ENCODE measurements around the gene FBN1. TPM values are rescaled to one million over a fixed set of nuclear protein-coding genes. Genes with fewer than 3 reads are reported as not detected.

Gene FBN1
- total and polyA plus RNA-seq, 2 experiments from 2014 or later, result 1.9 to 3.8 TPM

- H3K36me3 Mint-ChIP-seq (ENCODE audit: low read depth), result no peaks in the 10 kb centered on the region
- H3K4me2 ChIP-seq, result no peak overlapping the region
- no peak for DNase-seq (ENCODE audit: low spot score)
- H3K4me3 ChIP-seq, result no peak overlapping the region
- H3K4me1 Mint-ChIP-seq, result peaks cover 12% of the 10 kb centered on the region
- H3K9me3 Mint-ChIP-seq, result no peaks in the 10 kb centered on the region
- peaks cover 3% of the 10 kb centered on the region; the same call in 1 of the 2 replicates for H3K9me2 ChIP-seq (ENCODE audit: insufficient read depth)
- no peaks in the 10 kb centered on the region; the same call in 1 of the 2 replicates for H3K36me3 ChIP-seq (ENCODE audit: insufficient read depth)
- no peaks in the 10 kb centered on the region for H3F3A ChIP-seq (replicated peaks; ENCODE audit: low read depth)
- no peak overlapping the region for H3K27ac Mint-ChIP-seq
- H3K4me1 ChIP-seq (ENCODE audit: insufficient read depth), result peaks cover 10% of the 10 kb centered on the region
- no peaks in the 10 kb centered on the region for H4K20me1 ChIP-seq (replicated peaks; ENCODE audit: insufficient read depth)
- no peaks in the 10 kb centered on the region for H3K79me2 ChIP-seq (replicated peaks; ENCODE audit: insufficient read depth)
- H3K4me3 Mint-ChIP-seq, result no peak overlapping the region
- no peak overlapping the region for H2AFZ ChIP-seq
- no peaks in the 10 kb centered on the region for H3K27me3 ChIP-seq (ENCODE audit: insufficient read depth)
- H3K27me3 Mint-ChIP-seq (ENCODE audit: insufficient read depth, low read depth, poor library complexity), result no peaks in the 10 kb centered on the region
- ATAC-seq, result no peak
- no peak overlapping the region for H3K27ac ChIP-seq (ENCODE audit: low read depth)
- no peak for TF ChIP-seq ETS1 (IDR thresholded peaks at IDR 0.05)
- TF ChIP-seq POLR2AphosphoS5 (IDR thresholded peaks at IDR 0.05; ENCODE audit: low read depth), result no peak
- TF ChIP-seq NANOG (IDR thresholded peaks at IDR 0.05; ENCODE audit: borderline replicate concordance), result no peak
- TF ChIP-seq ZNF331 (CRISPR knock-in tag; IDR thresholded peaks at IDR 0.05; ENCODE audit: low read depth), result no peak
- TF ChIP-seq CREB1 (CRISPR knock-in tag; IDR thresholded peaks at IDR 0.05; ENCODE audit: low read depth), result no peak
- no peak for TF ChIP-seq EZH2 (IDR thresholded peaks at IDR 0.05; ENCODE audit: low read depth, unreplicated experiment)
- no peak for TF ChIP-seq EZH2phosphoT487 (IDR thresholded peaks at IDR 0.05; ENCODE audit: unreplicated experiment)
- TF ChIP-seq, protein P1, sequence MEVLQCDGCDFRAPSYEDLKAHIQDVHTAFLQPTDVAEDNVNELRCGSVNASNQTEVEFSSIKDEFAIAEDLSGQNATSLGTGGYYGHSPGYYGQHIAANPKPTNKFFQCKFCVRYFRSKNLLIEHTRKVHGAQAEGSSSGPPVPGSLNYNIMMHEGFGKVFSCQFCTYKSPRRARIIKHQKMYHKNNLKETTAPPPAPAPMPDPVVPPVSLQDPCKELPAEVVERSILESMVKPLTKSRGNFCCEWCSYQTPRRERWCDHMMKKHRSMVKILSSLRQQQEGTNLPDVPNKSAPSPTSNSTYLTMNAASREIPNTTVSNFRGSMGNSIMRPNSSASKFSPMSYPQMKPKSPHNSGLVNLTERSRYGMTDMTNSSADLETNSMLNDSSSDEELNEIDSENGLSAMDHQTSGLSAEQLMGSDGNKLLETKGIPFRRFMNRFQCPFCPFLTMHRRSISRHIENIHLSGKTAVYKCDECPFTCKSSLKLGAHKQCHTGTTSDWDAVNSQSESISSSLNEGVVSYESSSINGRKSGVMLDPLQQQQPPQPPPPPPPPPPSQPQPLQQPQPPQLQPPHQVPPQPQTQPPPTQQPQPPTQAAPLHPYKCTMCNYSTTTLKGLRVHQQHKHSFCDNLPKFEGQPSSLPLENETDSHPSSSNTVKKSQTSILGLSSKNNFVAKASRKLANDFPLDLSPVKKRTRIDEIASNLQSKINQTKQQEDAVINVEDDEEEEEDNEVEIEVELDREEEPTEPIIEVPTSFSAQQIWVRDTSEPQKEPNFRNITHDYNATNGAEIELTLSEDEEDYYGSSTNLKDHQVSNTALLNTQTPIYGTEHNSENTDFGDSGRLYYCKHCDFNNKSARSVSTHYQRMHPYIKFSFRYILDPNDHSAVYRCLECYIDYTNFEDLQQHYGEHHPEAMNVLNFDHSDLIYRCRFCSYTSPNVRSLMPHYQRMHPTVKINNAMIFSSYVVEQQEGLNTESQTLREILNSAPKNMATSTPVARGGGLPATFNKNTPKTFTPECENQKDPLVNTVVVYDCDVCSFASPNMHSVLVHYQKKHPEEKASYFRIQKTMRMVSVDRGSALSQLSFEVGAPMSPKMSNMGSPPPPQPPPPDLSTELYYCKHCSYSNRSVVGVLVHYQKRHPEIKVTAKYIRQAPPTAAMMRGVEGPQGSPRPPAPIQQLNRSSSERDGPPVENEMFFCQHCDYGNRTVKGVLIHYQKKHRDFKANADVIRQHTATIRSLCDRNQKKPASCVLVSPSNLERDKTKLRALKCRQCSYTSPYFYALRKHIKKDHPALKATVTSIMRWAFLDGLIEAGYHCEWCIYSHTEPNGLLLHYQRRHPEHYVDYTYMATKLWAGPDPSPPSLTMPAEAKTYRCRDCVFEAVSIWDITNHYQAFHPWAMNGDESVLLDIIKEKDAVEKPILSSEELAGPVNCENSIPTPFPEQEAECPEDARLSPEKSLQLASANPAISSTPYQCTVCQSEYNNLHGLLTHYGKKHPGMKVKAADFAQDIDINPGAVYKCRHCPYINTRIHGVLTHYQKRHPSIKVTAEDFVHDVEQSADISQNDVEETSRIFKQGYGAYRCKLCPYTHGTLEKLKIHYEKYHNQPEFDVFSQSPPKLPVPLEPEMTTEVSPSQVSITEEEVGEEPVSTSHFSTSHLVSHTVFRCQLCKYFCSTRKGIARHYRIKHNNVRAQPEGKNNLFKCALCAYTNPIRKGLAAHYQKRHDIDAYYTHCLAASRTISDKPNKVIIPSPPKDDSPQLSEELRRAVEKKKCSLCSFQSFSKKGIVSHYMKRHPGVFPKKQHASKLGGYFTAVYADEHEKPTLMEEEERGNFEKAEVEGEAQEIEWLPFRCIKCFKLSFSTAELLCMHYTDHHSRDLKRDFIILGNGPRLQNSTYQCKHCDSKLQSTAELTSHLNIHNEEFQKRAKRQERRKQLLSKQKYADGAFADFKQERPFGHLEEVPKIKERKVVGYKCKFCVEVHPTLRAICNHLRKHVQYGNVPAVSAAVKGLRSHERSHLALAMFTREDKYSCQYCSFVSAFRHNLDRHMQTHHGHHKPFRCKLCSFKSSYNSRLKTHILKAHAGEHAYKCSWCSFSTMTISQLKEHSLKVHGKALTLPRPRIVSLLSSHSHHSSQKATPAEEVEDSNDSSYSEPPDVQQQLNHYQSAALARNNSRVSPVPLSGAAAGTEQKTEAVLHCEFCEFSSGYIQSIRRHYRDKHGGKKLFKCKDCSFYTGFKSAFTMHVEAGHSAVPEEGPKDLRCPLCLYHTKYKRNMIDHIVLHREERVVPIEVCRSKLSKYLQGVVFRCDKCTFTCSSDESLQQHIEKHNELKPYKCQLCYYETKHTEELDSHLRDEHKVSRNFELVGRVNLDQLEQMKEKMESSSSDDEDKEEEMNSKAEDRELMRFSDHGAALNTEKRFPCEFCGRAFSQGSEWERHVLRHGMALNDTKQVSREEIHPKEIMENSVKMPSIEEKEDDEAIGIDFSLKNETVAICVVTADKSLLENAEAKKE (CRISPR knock-in tag; IDR thresholded peaks at IDR 0.05), result no peak
- TF ChIP-seq REST (IDR thresholded peaks at IDR 0.05; ENCODE audit: unreplicated experiment), result no peak
- no peak for TF ChIP-seq ZNF114 (CRISPR knock-in tag; IDR thresholded peaks at IDR 0.05)
- no peak for TF ChIP-seq STAT1 (IDR thresholded peaks at IDR 0.05; ENCODE audit: unreplicated experiment)
- TF ChIP-seq JUNB (IDR thresholded peaks at IDR 0.05; ENCODE audit: unreplicated experiment), result no peak
- TF ChIP-seq, protein P2, sequence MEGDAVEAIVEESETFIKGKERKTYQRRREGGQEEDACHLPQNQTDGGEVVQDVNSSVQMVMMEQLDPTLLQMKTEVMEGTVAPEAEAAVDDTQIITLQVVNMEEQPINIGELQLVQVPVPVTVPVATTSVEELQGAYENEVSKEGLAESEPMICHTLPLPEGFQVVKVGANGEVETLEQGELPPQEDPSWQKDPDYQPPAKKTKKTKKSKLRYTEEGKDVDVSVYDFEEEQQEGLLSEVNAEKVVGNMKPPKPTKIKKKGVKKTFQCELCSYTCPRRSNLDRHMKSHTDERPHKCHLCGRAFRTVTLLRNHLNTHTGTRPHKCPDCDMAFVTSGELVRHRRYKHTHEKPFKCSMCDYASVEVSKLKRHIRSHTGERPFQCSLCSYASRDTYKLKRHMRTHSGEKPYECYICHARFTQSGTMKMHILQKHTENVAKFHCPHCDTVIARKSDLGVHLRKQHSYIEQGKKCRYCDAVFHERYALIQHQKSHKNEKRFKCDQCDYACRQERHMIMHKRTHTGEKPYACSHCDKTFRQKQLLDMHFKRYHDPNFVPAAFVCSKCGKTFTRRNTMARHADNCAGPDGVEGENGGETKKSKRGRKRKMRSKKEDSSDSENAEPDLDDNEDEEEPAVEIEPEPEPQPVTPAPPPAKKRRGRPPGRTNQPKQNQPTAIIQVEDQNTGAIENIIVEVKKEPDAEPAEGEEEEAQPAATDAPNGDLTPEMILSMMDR (conservative IDR thresholded peaks at IDR 0.05; ENCODE audit: low read depth in 2 of 2), result no peak
Measured at GRCh38 chr15:48423896-48424475, 221.5 kb downstream of the FBN1 start.
